Lower leg skin (tissue), 3 donors: ENCODE measurements around the gene MUC4.

ENCODE experiments used
- CTCF ChIP-seq, 3 donors: fragments of 450-650 bp; IDR thresholded peaks; one replicate each; pipeline ENCODE4 v1.5.1; 2016; ENCODE audit warnings: antibody characterized with exemption in 3 of 3, mild to moderate bottlenecking in 3 of 3, moderate library complexity in 2 of 3
- POLR2A ChIP-seq, 2 donors: fragments of 450-650 bp; IDR thresholded peaks; one replicate each; pipeline ENCODE4 v1.6.1; 2016 to 2017; ENCODE audit warnings: antibody characterized with exemption in 2 of 2, mild to moderate bottlenecking in 1 of 2, moderate library complexity in 1 of 2

GRCh38 chr3:195820901-195821300, 9.2 kb upstream of the MUC4 start:
- TF ChIP-seq CTCF (IDR thresholded peaks at IDR 0.05) = no peak
- no peak for TF ChIP-seq POLR2A (IDR thresholded peaks at IDR 0.05)
